CD4-positive, alpha-beta T cell treated with Interleukin-15 for 4 hours (primary cell): ENCODE measurements around the gene RASL12.
"Not testable (repeated sequence)": the region's sequence is repeated elsewhere in the genome, so short reads cannot be mapped to it uniquely, and the experiment has no call there.

Experiments used
- DNase-seq: peaks from one replicate; pipeline ENCODE4 v3.0.0-alpha.2; 2020; ENCODE audit warnings: low spot score

The RASL12 gene

GRCh38 chr15:65075607-65076395, 8.0 kb upstream of the RASL12 start:
- not testable (repeated sequence) for DNase-seq

GRCh38 chr15:65074946-65075345, 7.2 kb upstream of the RASL12 start:
- not testable (repeated sequence) for DNase-seq

- DNase-seq, result no peak
Measured at GRCh38 chr15:65072617-65073016, 4.8 kb upstream of the RASL12 start.

GRCh38 chr15:65072027-65072426, 4.2 kb upstream of the RASL12 start:
- no peak for DNase-seq

GRCh38 chr15:65071381-65071811, 3.6 kb upstream of the RASL12 start:
- no peak for DNase-seq

- no peak for DNase-seq
Measured at GRCh38 chr15:65069779-65070546, 2.2 kb upstream of the RASL12 start.

- DNase-seq, result no peak
Measured at GRCh38 chr15:65069179-65069578, 1.4 kb upstream of the RASL12 start.

- DNase-seq, result no peak
Measured at GRCh38 chr15:65068403-65068788, 605 bp upstream of the RASL12 start.

GRCh38 chr15:65067317-65067644, 510 bp downstream of the RASL12 start:
- DNase-seq, result no peak

- no peak for DNase-seq
Measured at GRCh38 chr15:65066635-65067316, 1.0 kb downstream of the RASL12 start.

- DNase-seq, result no peak
Measured at GRCh38 chr15:65066001-65066634, 1.7 kb downstream of the RASL12 start.

GRCh38 chr15:65062726-65063125, 5.1 kb downstream of the RASL12 start:
- no peak for DNase-seq

- no peak for DNase-seq
Measured at GRCh38 chr15:65062061-65062460, 5.7 kb downstream of the RASL12 start.

GRCh38 chr15:65060641-65061397, 7.0 kb downstream of the RASL12 start:
- no peak for DNase-seq

GRCh38 chr15:65059931-65060596, 7.7 kb downstream of the RASL12 start:
- no peak for DNase-seq

- no peak for DNase-seq
Measured at GRCh38 chr15:65059369-65059750, 8.4 kb downstream of the RASL12 start.

GRCh38 chr15:65058394-65059368, 9.1 kb downstream of the RASL12 start:
- DNase-seq, result no peak

- DNase-seq, result no peak
Measured at GRCh38 chr15:65057549-65057940, 10.2 kb downstream of the RASL12 start.

- no peak for DNase-seq
Measured at GRCh38 chr15:65056868-65057548, 10.8 kb downstream of the RASL12 start.
